Left kidney (tissue), 2 donors: Measurements from ENCODE around the gene LTBP2. TPM values are rescaled to one million over a fixed set of nuclear protein-coding genes. Genes with fewer than 3 reads are reported as not detected.

Experiments used
- DNase-seq: peaks from one replicate; pipeline ENCODE4 v3.0.0-alpha.2; 2013
- polyA plus RNA-seq: library from polyadenylated mRNA; unstranded; fragments of 120-200 nt; gene quantifications from one replicate; pipeline ENCODE4 v1.2.1, GENCODE V29; 2013; ENCODE audit not compliant: insufficient read length

LTBP2 gene
- polyA plus RNA-seq, 1 donor = 2.3 TPM

DNA sequence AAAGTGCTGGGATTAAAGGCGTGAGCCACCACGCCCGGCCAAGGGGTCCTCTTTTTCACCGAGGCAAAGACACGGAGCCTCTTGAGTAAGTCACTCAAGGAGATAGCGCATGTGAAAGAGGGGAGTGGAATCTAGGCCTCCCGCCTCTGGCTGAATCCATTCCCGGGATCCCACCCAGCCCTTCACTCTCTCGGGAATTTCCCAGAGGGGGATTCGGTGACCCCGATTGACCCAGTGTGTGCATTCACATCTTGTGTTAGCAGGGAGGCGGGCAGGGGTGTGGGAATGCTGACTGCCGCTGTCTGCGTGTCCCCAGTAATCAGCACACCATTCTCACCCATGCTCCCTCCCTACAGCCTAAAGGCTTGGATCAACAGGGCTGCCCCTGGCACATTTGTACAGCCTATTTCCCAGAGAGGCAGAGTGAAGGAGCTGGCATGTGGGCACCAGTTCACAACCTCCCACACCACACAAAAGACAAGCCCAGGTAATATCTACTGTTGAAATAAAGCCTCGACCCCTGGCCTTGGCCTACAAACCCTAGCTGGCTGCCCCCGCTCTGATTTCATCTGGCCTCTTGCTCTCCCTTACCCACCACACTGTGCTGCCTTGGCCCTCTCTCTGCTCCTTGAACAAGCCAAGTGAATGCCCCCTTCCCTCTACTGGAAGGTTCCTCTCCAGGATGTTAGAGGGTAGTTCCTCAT, 1.3 kb upstream of the LTBP2 start:
- no peak for DNase-seq

GRCh38 chr14:74612350-74613021, 449 bp upstream of the LTBP2 start:
- DNase-seq = peak; percentile 63

GRCh38 chr14:74610866-74611649, 979 bp downstream of the LTBP2 start:
- no peak for DNase-seq

- DNase-seq = no peak
Observed at GRCh38 chr14:74610199-74610865, 1.7 kb downstream of the LTBP2 start.

DNA sequence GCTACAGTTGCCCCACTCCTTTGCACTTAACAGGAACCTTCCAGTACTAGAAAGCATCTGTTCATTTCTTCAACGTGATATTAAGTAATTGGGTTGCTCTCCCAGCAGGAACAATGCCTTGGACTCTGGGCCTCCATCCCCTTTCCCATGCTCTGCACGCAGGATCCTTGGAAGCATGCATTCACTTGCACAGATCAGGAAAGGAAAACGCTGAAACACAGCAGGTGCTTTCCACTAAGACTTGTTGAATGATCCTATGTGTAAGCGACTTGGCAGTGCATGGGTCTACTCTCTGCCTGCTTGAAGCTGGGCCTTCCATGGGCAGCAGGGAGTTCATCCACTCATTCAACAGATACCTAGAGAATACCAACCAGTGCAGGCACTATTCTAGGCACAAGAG, 2.3 kb downstream of the LTBP2 start:
- DNase-seq = no peak

GRCh38 chr14:74608959-74609611, 3.0 kb downstream of the LTBP2 start:
- DNase-seq = peak; percentile 81

DNA sequence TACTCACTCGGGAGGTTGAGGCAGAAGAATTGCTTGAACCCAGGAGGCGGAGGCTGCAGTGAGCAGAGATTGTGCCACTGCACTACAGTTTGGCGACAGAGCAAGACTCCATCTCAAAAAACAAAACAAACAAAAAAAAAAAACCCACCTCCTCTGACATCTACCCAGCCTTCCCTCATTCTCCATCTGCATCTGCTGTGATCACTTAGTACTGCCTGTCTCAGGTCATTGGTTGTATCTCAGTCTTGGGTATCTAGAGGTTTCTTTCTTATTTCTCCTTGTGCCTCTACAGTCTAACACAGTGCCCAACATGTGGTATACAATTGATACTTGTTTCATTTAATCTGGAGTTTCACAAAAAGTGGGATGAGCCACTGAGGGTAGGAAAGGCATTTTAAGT, 5.3 kb downstream of the LTBP2 start:
- DNase-seq = no peak

GRCh38 chr14:74605531-74606223, 6.4 kb downstream of the LTBP2 start:
- no peak for DNase-seq

DNA sequence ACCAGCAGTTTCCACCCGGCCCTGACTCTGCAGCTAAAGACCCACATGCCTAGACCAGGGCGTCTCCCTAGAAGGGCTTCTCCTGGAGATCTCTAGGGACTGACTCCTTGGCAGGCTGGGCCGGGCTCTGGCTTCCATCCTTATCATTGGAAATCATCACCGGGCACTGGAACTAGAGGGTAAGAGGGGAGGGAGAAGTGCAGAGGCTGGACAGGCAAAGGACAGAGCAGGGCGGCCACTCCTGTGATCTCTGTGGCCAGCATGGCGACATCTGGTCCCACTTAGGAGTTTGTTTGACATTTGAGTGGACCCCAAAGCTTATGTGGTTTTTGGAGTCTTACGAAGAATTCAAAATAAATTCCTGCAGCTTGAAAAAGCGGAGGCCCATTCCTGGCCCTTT, 7.1 kb downstream of the LTBP2 start:
- no peak for DNase-seq

DNA sequence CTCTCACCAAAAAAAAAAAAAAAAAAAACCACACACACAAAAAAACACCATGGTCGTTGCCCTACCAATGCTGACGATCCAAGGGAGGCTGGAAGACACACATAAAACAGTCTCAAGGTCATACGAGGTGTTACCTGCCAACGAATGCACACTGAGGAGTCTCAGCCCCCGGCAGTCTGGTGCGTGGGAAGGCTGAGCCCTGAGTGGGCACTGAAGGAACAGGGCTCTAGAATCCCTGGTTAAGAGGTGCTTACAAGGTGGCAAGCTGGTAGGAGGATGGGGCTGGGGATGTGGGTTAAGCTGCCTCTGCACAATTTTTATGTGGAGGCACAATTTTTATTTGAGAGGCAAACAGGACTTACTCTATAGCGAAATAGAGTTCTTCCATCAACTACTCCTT, 7.9 kb downstream of the LTBP2 start:
- no peak for DNase-seq

GRCh38 chr14:74601982-74602381, 10.1 kb downstream of the LTBP2 start:
- no peak for DNase-seq

DNA sequence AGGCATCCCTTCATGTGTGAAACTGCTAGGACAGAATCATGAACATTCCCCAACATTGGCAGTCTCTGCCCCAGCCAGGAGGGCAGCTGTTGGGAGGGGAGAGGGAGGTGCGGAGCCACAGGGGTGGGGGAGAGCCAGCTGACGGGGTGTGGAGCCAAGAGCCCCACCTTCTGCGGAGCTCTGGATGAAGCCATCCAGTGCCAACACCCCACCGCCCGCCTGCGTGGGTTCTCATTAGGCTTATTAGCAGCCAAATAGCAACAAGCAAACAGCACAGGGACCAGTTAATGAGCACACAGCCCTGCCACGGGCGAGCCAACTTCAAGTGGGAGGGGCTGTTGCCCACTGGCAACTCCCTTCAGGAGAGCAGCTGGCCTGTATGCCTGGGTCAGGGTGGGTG, 12.1 kb downstream of the LTBP2 start:
- no peak for DNase-seq

DNA sequence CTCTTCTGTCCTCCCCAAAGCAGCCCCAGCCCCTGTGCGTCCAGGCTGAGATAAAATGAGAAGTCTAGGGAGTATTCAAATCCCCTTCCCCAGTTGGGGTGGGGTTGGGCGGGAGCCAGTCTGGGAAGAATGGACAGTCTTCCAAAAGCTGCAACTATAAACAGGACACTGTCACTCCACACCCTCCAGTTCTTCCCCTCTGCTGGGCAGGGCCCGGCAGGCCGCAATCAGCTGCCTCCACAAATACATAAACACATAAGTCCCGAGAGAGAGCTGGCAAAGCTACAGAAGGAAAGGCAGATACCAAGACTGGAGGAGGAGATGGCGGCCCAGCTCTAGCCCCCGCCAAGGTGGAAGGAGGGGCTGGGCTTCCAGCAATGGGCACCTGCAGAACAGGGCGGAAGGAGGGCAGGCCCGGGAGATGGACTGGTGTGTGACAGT, 12.7 kb downstream of the LTBP2 start:
- no peak for DNase-seq

DNA sequence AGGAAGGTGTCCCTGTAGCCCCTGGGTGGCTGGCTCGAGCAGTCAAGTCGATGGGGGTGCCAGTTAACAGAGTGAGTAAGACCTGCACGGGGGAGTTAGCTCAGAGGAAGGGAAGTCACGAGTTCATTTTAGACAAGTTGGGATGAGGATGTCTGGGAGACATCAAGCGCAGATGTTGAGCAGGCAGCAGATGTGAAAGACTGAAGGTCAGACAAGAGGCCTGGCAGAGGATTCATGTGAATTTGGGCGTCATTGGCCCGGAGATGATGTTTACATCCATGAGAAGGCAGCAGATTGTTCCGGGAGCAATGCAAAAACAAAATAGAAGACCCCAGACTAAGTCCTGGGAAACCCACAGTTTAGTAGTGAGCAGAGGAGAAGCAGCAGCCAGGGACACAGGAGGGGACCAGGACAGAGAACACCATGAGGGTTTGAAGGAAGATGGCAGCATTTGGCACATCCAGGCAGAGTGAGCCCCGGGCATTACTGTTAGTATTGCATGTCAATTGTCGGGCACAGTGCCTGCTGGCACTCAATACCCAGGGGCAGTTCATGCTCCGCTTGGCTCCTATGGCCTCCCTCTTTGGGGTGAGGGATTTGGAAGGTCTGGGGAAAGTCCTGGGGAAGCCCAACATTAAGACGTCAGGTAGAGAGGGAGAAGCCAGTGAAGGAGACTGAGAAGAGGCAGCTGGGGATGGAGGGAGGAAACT, 15.1 kb downstream of the LTBP2 start:
- DNase-seq = no peak

DNA sequence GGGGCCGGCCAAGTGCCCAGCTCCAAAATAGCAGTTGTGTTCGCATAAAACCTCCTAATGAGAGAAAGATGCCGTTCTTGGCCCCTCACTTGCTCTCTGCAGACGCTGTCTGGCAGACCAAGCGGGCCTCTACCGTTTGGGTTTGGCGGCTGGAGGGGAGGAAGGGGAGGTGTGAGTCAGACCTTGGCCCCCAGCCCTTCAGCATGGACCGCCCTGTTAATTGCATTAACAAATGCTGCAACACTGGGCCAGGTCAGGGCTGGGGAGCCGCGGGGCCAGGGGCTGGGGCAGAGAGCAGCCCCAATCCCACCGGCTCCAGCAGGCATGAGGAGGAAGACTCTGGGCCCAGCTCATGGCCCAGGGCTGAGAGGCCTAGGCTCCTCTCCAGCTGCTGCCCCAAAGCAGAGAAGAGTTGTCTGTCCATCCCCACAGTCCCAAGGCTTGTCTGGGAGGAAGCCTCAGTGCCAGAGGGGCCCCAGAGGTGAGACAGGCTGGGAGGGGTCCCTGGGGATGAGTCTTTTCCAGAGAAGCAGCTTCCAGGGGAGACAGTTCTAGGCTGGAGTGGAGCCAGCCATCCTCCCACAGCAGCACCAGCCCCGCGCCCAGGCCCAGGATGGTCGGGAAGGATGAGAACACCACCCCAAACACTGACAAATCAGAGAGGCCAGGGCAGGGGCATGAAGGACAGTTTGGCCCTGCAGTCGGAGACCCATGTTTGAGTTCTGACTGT, 16.9 kb downstream of the LTBP2 start:
- DNase-seq = no peak

DNA sequence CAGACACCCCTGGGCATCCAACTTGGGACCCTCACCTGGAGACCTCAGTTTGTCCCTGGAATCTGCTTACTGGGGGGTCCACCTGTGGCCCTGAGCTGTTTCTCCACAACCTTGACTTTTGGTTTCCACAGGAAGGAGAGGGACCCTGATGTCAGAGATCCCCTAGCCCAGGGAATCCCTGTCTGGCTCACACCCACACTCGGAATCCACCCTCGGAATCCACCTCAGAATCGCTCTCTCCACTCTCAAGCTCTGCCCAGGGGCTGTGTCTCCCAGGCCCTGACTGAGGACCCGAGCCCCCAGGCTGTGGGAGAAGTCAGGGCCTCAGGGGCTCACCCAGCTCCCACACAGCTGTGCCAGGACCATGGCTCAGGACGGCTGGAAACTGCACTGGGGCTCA, 17.4 kb downstream of the LTBP2 start:
- DNase-seq = no peak

DNA sequence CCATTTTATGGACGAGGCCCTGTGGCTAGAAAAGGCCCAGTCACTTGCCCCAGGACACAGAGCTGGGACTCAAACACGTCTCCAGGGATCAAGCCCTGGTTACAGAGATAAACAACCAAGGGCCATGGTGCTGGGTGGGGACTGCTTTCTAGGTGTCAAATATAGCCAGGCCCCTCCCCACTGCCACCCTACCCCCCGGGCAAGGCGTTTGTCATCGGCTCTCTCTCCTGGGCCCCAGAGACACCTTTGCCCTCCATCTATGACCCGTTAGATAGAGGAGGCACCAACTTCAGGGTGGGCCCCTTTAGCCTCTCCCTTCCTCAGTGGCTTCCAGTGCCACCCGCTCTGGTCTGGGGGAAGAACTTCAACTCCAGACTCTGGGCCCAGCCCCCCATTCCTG, 18.0 kb downstream of the LTBP2 start:
- DNase-seq = no peak

DNA sequence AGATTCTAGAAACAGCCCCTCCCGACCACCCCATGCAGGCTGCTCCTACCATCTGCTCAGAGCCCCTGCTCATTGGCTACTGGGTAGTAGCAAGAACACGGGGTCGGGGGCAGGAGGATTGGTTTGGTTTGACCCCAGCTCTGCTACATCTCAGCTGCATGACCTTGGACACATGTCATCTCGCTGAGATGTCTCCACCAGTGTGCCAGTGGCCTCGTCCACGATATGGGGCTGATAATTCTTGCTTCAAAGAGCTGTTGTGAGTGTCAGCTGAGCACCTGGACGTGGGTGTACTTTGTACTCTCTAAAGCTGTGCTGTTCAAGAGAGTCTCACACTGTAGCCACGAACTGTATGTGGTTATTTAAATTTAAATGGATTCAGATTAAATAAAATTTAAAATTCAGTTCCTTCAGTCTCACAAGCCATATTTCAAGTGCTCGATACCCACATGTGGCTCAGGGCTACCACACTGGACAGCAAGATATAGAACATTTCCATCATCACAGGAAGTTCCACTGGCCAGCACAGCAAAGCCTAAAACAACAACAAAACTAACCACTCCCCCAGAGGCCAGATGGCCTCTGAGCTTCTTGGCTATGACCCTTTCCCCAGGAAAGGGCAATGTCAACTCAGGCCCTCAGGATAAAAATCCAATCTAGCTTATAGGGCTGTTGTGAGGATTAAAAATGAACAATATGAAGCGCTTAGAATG, 18.6 kb downstream of the LTBP2 start:
- no peak for DNase-seq

DNA sequence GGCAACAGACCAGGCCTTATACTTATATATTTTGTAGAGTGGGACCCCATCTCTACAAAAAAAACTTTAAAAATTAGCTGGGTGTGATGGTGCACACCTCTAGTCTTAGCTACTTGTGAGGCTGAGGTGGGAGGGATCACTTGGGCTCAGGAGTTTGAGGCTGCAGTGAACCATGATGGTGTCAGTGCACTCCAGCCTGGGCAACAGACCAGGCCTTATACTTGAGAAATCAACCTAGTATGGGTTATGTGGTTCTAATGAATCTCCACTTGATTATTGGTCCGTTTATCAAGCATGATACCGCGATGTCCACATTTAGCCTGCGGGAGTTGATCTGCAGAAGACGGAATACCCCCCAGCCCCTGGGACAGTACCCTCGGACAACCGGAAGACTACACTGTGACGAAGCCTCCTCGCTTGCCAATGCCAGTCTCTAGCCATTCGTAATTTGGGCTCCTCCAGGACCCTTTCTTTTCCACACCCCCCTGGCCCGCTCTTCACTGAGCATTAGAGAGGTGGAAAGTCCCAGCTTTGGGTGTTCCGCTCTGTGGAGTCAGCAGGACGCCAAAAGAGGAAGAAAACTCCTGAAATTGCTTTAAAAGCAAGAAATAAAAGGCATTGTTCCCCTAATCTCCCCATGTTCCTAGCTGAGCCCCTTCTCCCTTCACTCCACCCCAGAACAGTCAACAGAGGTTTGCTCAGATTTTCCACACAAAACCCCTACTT, 19.4 kb downstream of the LTBP2 start:
- no peak for DNase-seq
